Lower leg skin (tissue), 4 donors: ENCODE data around the gene KLHL25. TPM values are rescaled to one million over a fixed set of nuclear protein-coding genes. Genes with fewer than 3 reads are reported as not detected.

Source experiments
- DNase-seq, 2 donors: peaks; one replicate each; pipeline ENCODE4 v3.0.0-alpha.2; 2019; ENCODE audit warnings: low spot score in 2 of 2
- H3K4me3 ChIP-seq: fragments of 200-600 bp; sonication (generic); 2 replicates; pipeline ENCODE4 v1.5.1; 2017; ENCODE audit warnings: mild to moderate bottlenecking, low read depth; ENCODE audit not compliant: poor library complexity, severe bottlenecking
- POLR2A ChIP-seq, 2 donors: fragments of 450-650 bp; IDR thresholded peaks; one replicate each; pipeline ENCODE4 v1.6.1; 2016 to 2017; ENCODE audit warnings: antibody characterized with exemption in 2 of 2, mild to moderate bottlenecking in 1 of 2, moderate library complexity in 1 of 2
- WGBS, 2 donors: methylation state at CpG; one replicate each; pipeline ENCODE4 v1.1.5; 2018; 5-methylcytosine and 5-hydroxymethylcytosine counted together
- intact Hi-C: fragments of 100-400 bp; cut with DNase I; formaldehyde crosslinking; loops from one replicate; pipeline ENCODE4 v1.15.0; 2023; ENCODE audit warnings: low total_unique reads
- total RNA-seq, 4 donors: library from RNA; depleted of rRNA; stranded (reverse); fragments of >200 nt; gene quantifications; one replicate each; pipeline ENCODE4 v1.1.0, GENCODE V29; 2016
- TF ChIP-seq, protein P1 (sequence below), 3 donors: fragments of 450-650 bp; IDR thresholded peaks; one replicate each; pipeline ENCODE4 v1.5.1; 2016; ENCODE audit warnings: antibody characterized with exemption in 3 of 3, mild to moderate bottlenecking in 3 of 3, moderate library complexity in 2 of 3

The KLHL25 gene
- total RNA-seq, 4 donors from 2014 or later, result 13.9 to 29.0 (median 21.4) TPM

DNA sequence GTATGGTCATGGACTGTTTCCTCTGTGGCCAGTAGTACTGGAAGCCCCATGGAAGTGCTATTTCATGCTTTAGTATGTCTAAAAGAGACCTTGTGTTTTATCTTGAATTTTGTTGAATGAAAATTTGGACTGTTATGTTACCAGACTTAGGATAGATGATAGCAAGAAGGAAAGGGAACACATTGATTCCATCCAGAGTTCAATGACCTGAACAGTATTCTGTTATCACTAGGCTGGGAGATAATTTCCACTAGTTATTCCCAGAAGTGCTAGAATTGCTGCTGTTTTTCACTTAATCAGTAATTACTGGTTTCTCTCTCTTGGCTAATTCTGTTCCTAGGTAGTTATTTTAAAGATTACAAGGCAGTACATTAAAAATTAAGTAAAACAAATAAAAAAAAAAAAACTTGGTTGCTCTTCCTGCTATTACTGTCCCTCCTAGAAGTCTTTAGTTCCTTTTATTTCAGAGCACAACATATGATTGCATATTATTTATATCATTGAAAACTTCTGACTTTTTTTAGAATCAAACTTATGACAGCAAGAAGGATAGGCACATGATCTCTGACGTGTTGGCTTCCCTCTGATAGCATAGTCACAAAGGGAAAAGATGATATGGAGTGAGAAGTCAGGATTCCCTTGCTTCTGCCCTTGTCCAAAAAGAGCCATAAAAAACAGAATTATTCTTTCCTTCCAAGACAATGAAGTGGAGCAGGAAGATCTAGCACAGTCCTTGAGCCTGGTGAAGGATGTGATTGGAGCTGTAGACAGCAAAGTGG is 72.2 kb downstream of the KLHL25 start:
- H3K4me3 ChIP-seq, result no peak overlapping the region
- intact Hi-C loops, result no loop called here
- no peak for DNase-seq
- TF ChIP-seq POLR2A (IDR thresholded peaks at IDR 0.05), result no peak
- WGBS, 2 donors, result 36 to 74% methylated on average over 1 of the region's 1 CpG

DNA sequence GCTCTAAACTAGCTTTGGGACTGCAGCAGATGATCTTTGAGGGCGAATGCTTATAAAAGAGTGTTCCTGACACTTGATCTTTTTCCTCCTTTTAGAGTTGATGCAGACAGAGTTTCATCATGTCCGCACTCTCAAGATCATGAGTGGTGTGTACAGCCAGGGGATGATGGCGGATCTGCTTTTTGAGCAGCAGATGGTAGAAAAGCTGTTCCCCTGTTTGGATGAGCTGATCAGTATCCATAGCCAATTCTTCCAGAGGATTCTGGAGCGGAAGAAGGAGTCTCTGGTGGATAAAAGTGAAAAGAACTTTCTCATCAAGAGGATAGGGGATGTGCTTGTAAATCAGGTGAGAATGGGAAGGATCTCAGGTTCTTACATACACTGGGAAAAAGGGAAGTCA is 75.7 kb downstream of the KLHL25 start:
- DNase-seq, result no peak
- intact Hi-C loops, result no loop called here
- H3K4me3 ChIP-seq, result no peak overlapping the region
- WGBS, 2 donors, result 98% methylated on average over 4 of the region's 4 CpGs
- TF ChIP-seq, protein P1, sequence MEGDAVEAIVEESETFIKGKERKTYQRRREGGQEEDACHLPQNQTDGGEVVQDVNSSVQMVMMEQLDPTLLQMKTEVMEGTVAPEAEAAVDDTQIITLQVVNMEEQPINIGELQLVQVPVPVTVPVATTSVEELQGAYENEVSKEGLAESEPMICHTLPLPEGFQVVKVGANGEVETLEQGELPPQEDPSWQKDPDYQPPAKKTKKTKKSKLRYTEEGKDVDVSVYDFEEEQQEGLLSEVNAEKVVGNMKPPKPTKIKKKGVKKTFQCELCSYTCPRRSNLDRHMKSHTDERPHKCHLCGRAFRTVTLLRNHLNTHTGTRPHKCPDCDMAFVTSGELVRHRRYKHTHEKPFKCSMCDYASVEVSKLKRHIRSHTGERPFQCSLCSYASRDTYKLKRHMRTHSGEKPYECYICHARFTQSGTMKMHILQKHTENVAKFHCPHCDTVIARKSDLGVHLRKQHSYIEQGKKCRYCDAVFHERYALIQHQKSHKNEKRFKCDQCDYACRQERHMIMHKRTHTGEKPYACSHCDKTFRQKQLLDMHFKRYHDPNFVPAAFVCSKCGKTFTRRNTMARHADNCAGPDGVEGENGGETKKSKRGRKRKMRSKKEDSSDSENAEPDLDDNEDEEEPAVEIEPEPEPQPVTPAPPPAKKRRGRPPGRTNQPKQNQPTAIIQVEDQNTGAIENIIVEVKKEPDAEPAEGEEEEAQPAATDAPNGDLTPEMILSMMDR (IDR thresholded peaks at IDR 0.05), result no peak
- no peak for TF ChIP-seq POLR2A (IDR thresholded peaks at IDR 0.05)

DNA sequence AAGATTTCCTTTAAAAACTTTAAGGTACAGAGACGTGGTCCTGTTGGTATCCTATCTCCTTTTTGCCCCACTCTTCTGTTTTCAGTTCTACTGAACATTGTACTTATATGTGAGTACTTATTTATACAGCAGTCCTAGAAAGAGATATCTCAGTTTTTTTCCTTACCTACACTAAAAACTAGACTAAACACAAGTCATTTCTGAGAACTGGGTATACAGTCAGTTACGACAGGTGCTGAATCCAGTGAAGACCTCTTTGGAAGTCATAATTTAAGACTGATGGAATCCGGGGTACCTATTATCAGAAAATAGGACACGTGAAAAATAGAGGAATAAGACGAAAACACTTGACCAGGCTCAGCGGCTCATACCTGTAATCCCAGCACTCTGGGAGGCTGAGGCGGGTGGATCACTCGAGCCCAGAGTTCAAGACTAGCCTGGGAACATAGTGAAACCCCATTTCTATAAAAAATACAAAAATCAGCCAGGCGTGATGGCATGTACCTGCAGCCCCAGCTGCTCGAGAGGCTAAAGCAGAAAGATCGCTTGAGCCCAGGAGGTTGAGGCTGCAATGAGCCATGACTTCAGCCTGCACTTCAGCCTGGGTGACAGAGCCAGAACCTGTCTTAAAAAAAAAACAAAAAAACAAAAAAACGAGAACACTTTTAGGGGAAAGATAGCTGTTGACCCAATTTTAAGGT is 76.3 kb downstream of the KLHL25 start:
- TF ChIP-seq, protein P1 (IDR thresholded peaks at IDR 0.05), result no peak
- TF ChIP-seq POLR2A (IDR thresholded peaks at IDR 0.05), result no peak
- 86 to 94% methylated on average over 12 of the region's 12 CpGs for WGBS, 2 donors
- H3K4me3 ChIP-seq, result no peak overlapping the region
- intact Hi-C loops, result no loop called here
- DNase-seq, result no peak

DNA sequence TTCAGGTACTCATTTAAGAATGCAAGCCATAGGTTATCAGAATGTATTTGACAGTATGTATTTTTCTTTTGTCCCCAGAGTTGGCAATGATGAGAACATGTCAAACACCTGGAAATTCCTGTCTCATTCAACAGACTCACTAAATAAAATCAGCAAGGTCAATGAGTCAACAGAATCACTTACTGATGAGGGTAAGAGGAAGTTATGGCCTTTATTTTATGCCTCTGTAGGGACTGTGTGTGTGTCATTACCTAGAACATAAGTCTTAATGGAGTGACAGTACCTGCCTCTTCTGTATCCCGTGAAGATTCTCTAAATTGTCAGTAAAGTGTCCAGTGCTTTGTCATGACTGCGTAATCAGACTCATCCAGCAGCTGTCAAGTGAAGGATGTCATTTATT is 77.5 kb downstream of the KLHL25 start:
- TF ChIP-seq, protein P1 (IDR thresholded peaks at IDR 0.05), result no peak
- no peak for TF ChIP-seq POLR2A (IDR thresholded peaks at IDR 0.05)
- intact Hi-C loops, result no loop called here
- H3K4me3 ChIP-seq, result no peak overlapping the region
- DNase-seq, result no peak
- WGBS, 2 donors, result 93 to 96% methylated on average over 2 of the region's 2 CpGs

DNA sequence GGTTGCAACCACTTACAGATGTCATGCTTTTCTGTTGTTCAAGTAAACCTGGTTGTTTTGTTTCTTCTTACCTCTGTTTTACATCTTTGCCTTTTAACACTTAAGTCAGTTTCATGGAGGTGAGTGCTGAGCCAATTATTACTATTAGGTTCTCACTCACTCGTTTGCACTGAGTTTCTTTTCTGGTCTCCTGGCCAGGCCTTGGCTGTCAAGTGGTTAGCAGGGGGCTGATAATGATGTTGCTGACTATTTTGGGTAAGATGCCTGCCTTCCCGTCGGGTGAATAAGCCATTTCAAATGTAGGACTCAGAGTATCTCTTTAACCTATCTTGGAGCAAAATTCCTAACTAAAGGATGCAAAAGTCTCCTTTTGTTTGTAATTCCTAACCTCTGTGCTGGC is 78.5 kb downstream of the KLHL25 start:
- DNase-seq, result no peak
- 74 to 80% methylated on average over 3 of the region's 3 CpGs for WGBS, 2 donors

DNA sequence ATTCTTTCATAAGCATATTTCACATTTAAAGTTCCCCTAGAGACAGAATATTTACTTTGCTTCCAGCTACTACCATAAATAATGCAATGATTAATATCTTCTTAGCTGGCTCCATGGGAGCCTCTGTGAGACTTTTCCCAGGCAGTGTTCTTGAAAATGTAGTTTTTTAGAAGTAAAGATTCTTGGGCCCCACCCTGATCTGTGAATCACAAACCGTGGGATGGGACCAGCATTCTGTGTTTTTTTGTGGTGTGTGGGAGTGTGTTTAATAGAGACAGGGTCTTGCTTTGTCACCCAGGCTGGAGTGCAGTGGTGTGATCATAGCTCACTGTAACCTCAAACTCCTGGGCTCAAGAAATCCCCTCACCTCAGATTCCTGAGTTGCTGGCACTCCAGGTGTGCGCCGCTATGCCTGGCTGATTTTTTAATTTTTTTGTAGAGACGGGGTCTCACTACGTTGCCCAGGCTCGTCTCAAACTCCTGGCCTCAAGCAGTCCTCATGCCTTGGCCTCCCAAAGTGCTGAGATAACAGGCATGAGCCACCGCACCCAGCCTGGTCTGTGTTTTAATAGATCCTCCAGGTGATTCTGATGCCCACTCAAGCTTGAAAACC is 83.0 kb downstream of the KLHL25 start:
- intact Hi-C loops, result loop anchor here (5.0 kb wide), 1 partner anchor 801 kb away; no protein-coding TSS in a partner anchor
- H3K4me3 ChIP-seq, result no peak overlapping the region
- no peak for TF ChIP-seq POLR2A (IDR thresholded peaks at IDR 0.05)
- TF ChIP-seq, protein P1 (IDR thresholded peaks at IDR 0.05), result no peak
- DNase-seq, result no peak
- WGBS, 2 donors, result 90 to 91% methylated on average over 7 of the region's 7 CpGs

More for the DNA sequence above, 78.5 kb downstream of the KLHL25 start:
- intact Hi-C loops, result no loop called here
- TF ChIP-seq POLR2A (IDR thresholded peaks at IDR 0.05), result no peak
- no peak overlapping the region for H3K4me3 ChIP-seq
